ENCODE measurements around the gene PAK1.

PAK1 gene

GRCh38 chr11:77374611-77375031 is 99.3 kb downstream of the PAK1 start:
- no peak for DNase-seq

GRCh38 chr11:77374108-77374507 is 99.8 kb downstream of the PAK1 start:
- DNase-seq, result no peak

GRCh38 chr11:77372726-77373125 is 101.2 kb downstream of the PAK1 start:
- DNase-seq, result no peak

GRCh38 chr11:77371646-77372045 is 102.2 kb downstream of the PAK1 start:
- DNase-seq, result no peak

- DNase-seq, result no peak
Measured at GRCh38 chr11:77370217-77370616, 103.7 kb downstream of the PAK1 start.

DNA sequence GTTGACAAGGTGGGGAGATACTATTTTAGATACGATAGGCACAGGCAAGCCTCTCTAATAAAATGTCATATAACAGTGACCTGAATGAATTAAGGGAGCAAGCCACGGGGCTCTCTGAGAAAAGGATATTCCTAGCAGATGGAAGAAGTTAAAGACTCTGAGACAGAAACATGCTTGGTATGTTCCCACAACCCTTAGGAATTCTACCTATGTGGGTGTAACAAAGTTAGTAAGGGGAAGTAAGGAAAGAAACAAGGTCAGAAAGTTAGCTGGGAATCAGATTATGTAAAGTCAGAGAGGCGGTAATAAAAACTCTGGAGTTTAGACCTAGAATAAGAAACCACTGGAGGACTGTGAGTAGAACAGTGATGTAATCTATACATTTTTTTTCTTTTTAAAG is 112.7 kb downstream of the PAK1 start:
- no peak for DNase-seq

- DNase-seq, result no peak
Measured at GRCh38 chr11:77359481-77359880, 114.4 kb downstream of the PAK1 start.

DNA sequence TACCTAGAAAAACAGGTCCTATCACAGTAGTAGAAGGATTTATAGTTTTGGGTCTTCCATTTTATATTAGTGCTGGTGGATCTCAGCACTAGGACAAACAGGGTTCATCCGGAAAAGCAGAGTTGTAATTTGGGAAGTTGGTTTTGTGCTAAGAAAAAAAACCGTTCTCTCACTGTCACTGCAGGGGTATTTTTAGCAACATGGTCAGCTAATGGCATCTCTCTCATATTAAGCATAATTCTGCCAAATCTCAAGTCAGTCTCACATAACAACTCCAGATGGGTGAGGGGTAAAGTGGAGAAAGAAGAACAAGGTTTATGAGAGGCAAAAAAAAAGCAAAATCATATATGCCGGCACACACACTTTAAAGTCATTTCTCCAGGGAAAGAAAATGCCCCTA is 120.8 kb downstream of the PAK1 start:
- DNase-seq, result no peak

DNA sequence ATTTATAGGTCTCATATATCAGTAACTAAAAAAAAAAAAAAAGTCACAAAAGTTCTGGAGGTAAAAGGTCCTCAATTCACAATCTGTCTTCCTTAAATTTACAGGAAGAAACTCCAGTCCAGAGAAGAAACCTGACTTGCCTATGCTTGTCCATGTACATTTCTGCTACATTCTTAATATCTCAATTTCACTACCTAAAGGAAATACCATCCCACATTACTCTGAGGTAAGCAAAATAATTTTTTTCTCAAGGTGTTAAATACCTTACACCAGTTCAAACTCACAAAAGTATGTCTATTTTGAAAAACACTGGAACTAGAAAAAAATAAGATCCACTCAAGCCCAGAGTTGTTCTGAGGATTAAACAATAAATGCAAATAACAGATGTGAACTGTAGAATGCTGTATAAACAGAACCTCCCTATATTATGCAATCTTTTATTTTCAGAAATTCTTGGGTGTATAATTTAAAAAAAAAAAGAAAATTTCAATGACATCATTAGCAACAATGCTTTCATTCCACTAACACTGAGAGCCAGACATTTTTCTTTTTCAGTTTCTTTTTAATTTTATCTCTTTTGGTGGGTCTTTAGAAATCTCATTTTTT is 122.5 kb downstream of the PAK1 start:
- DNase-seq, result no peak

DNA sequence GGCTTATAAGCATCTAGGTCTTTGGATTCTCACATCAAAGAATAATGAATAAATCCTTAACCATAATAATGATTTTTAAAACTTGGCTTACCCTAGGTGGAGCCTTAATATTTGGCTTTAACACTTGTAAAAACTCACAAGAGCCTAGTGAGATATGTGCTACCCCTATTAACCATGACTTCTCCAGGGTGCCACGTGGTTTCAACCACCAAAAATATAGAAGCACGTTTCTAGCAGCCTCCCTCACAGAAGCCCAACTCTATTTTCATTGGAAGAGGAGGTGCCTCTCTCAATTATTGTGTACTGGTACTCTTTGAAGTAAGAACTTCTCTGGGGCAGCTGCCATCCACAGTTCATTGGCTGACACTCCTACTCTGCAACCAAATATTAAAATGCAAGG is 125.9 kb downstream of the PAK1 start:
- DNase-seq, result no peak

- no peak for DNase-seq
Measured at GRCh38 chr11:77346906-77347603, 126.8 kb downstream of the PAK1 start.

DNA sequence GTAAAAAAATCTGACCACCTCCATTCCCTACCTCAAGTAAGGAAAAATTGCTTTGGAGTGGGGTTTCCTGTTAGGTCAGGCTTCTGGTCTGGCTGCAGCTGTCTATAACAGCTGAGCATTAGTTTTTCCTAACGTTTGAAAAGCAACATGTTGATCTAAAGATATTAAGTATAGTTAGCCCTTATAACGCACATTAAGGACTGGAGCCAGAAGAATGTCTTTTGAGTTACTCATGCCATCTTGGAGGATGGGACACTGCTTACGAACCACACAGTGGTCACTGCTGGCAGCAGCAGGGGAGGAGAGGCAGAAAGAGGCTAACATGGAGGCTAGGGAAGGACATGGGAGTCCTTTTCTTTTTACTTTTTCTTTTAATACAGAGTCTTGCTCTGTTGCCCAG is 128.3 kb downstream of the PAK1 start:
- no peak for DNase-seq

- DNase-seq, result no peak
Measured at GRCh38 chr11:77340501-77340900, 133.4 kb downstream of the PAK1 start.

DNA sequence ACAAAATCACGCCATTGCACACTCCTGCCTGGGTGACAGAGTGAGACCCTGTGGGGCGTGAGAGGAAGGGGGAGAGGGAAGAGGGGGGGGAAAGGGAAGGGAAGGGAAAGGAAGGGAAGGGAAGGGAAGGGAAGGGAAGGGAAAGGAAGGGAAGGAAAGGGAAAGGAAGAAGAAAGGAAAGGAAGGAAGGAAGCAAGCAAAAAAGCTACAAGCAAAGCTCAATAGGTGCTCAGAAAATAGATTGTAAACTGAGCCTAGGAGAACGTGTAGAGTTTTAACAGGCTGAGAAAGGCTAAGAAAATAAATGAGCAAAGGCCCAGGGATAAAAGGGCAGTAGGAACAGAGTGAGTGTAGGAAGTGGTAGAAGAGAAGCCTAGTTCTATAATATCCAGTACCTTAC is 141.6 kb downstream of the PAK1 start:
- DNase-seq, result no peak

DNA sequence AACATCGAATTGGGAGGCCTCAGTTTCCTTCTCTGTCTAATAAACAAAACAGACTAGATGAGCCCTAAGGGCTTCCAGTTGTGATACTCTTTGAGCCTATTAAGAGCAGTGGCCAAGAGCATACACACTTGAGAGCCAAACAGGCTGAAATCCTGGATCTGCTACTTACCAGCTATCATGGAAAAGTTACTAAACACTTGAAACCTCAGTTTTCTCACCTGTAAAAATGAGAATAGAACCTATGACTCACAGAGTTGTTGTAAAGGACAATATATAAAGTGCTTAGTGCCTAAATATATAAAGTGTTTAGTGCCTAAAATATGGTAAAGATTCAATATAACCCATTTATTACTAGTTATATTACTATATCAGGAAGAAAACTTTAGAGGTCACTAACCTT is 148.7 kb downstream of the PAK1 start:
- DNase-seq, result no peak

GRCh38 chr11:77324508-77324907 is 149.4 kb downstream of the PAK1 start:
- DNase-seq, result no peak

- peak in 7 of 56 donors; percentile 2 to 7 (median 3) for DNase-seq
Measured at GRCh38 chr11:77322926-77323590, 150.8 kb downstream of the PAK1 start.

- peak in 20 of 56 donors; percentile 3 to 48 (median 7) for DNase-seq
Measured at GRCh38 chr11:77322506-77322905, 151.4 kb downstream of the PAK1 start.

DNA sequence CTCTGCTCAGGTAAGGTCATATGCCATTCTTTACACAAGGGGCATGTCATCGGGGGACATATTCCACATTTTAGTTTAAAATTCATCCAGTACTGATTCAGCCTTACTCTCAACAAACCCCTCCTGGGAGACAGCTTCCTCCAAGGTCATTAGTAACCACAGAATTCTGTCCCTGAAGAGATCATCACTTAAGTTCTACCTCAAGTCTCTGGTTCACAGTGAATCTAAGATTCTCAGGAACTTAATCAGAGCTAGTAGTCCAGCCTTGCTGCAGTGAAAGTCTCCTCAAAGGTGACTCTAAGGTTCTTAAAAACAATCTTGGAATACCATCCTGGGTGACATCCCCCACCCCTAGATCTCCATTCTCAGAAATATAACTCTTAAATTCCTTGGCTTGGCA is 153.5 kb downstream of the PAK1 start:
- DNase-seq, result no peak

DNA sequence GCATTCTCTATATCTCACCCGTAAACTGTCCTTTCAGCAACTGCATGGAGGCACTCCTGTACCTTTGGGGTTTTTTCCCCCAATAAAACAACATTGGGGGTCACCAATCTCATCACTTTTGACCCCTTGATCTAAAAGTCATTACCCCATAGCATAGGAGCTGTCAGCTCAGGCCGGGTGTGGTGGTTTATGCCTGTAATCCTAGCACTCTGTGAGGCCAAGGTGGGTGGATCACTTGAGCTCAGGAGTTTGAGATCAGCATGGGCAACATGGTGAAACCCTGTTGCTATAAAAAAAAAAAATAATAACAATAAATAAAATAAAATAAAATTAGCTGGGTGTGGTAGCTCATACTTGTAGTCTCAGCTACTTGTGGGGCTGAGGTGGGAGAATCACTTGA is 155.3 kb downstream of the PAK1 start:
- DNase-seq, result no peak

- no peak for DNase-seq
Measured at GRCh38 chr11:77316733-77317342, 157.1 kb downstream of the PAK1 start.

DNA sequence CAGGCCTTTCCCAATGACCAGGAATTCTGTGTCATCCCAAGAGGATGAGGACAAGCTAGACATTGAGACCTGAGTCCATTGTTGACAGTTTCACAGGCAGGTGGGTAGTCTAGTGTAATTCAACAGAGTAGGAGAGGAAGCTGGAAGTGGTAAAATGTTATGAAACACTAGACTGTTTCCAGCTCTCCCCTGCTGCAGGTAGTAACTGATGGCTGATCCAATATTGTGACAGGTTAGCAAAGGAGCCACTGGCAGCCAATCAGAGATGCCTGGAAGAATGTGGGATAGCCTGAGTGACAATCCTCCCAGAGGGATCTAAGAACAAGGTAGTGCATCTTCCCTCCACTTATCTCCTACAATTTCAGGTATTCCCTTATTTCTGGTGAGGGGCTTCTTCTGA is 161.8 kb downstream of the PAK1 start:
- DNase-seq, result no peak
